SK-N-SH treated with all-trans-retinoic acid at 6 μM for 48 hours (cell line): ENCODE measurements around the gene POU2AF3.

Experiments
- ATAC-seq: fragments of 200-7000 bp; cut with Tn5 transposase; 3 replicates; pipeline ENCODE4 v1.9.1; 2020; ENCODE audit warnings: mild to moderate bottlenecking, moderate library complexity
- ARNTL ChIP-seq: fragments of 450-650 bp; formaldehyde crosslinking; IDR thresholded peaks from 2 replicates; pipeline ENCODE4 v1.5.0; 2020; ENCODE audit warnings: low read depth, mild to moderate bottlenecking, moderate library complexity, borderline replicate concordance
- BACH2 ChIP-seq: fragments of 250-450 bp; sonication (Bioruptor Pico); IDR thresholded peaks from 2 replicates; pipeline ENCODE4 v1.9.0; 2021; ENCODE audit warnings: mild to moderate bottlenecking, borderline replicate concordance
- CREB5 ChIP-seq: fragments of 250-450 bp; sonication (Bioruptor Pico); IDR thresholded peaks from 2 replicates; pipeline ENCODE4 v1.5.1; 2020; ENCODE audit warnings: low read depth, mild to moderate bottlenecking, moderate library complexity
- CSDC2 ChIP-seq: fragments of 250-450 bp; sonication (Bioruptor Pico); IDR thresholded peaks from 2 replicates; pipeline ENCODE4 v1.5.0; 2020; ENCODE audit warnings: mild to moderate bottlenecking, moderate library complexity
- CSRNP3 ChIP-seq: fragments of 250-450 bp; sonication (Bioruptor Pico); IDR thresholded peaks from 2 replicates; pipeline ENCODE4 v1.5.1; 2021; ENCODE audit warnings: mild to moderate bottlenecking, moderate library complexity
- ESRRG ChIP-seq: fragments of 250-450 bp; sonication (Bioruptor Pico); IDR thresholded peaks from 2 replicates; pipeline ENCODE4 v1.6.1; 2021; ENCODE audit warnings: mild to moderate bottlenecking
- GLIS3 ChIP-seq: fragments of 250-450 bp; sonication (Bioruptor Pico); IDR thresholded peaks from 2 replicates; pipeline ENCODE4 v1.5.0; 2020; ENCODE audit warnings: mild to moderate bottlenecking, moderate library complexity
- ISL1 ChIP-seq: fragments of 250-450 bp; sonication (Bioruptor Pico); IDR thresholded peaks from 2 replicates; pipeline ENCODE4 v2.1.2; 2022; ENCODE audit warnings: mild to moderate bottlenecking, moderate library complexity
- OSR1 ChIP-seq: fragments of 250-450 bp; sonication (Bioruptor Pico); IDR thresholded peaks from 2 replicates; pipeline ENCODE4 v1.8.0; 2022; ENCODE audit warnings: moderate library complexity, mild to moderate bottlenecking, inconsistent platforms
- PATZ1 ChIP-seq: fragments of 250-450 bp; sonication (Bioruptor Pico); IDR thresholded peaks from 2 replicates; pipeline ENCODE4 v1.8.0; 2020; ENCODE audit warnings: mild to moderate bottlenecking, moderate library complexity, borderline replicate concordance
- POU6F1 ChIP-seq: fragments of 250-450 bp; sonication (Bioruptor Pico); IDR thresholded peaks from 2 replicates; pipeline ENCODE4 v1.8.0; 2021; ENCODE audit warnings: low read depth, mild to moderate bottlenecking, moderate library complexity, borderline replicate concordance
- PPARA ChIP-seq: fragments of 250-450 bp; sonication (Bioruptor Pico); IDR thresholded peaks from 2 replicates; pipeline ENCODE4 v1.5.0; 2020; ENCODE audit warnings: mild to moderate bottlenecking, borderline replicate concordance
- RARB ChIP-seq: fragments of 250-450 bp; sonication (Bioruptor Pico); IDR thresholded peaks from 2 replicates; pipeline ENCODE4 v1.8.0; 2021; ENCODE audit warnings: mild to moderate bottlenecking, moderate library complexity
- SNAI2 ChIP-seq: fragments of 250-450 bp; sonication (Bioruptor Pico); IDR thresholded peaks from 2 replicates; pipeline ENCODE4 v1.5.0; 2020; ENCODE audit warnings: mild to moderate bottlenecking, moderate library complexity
- TCF4 ChIP-seq: fragments of 250-450 bp; sonication (Bioruptor Pico); IDR thresholded peaks from 2 replicates; pipeline ENCODE4 v1.8.0; 2021; ENCODE audit warnings: mild to moderate bottlenecking, moderate library complexity, borderline replicate concordance
- TOX ChIP-seq: fragments of 250-450 bp; sonication (Bioruptor Pico); IDR thresholded peaks from 2 replicates; pipeline ENCODE4 v1.8.0; 2021; ENCODE audit warnings: mild to moderate bottlenecking, moderate library complexity, borderline replicate concordance
- ZC3H10 ChIP-seq: fragments of 250-450 bp; sonication (Bioruptor Pico); IDR thresholded peaks from 2 replicates; pipeline ENCODE4 v1.5.1; 2021; ENCODE audit warnings: mild to moderate bottlenecking, moderate library complexity
- ZFP3 ChIP-seq: fragments of 250-450 bp; sonication (Bioruptor Pico); IDR thresholded peaks from 2 replicates; pipeline ENCODE4 v1.5.0; 2020; ENCODE audit warnings: mild to moderate bottlenecking, moderate library complexity
- ZNF565 ChIP-seq: fragments of 450-650 bp; formaldehyde crosslinking; conservative IDR thresholded peaks from 2 replicates; pipeline ENCODE4 v1.5.0; 2020; ENCODE audit warnings: low read depth, mild to moderate bottlenecking, moderate library complexity
- ZNF70 ChIP-seq: fragments of 450-650 bp; formaldehyde crosslinking; IDR thresholded peaks from 2 replicates; pipeline ENCODE4 v1.5.0; 2020; ENCODE audit warnings: mild to moderate bottlenecking, moderate library complexity
- ZNF8 ChIP-seq: fragments of 450-650 bp; formaldehyde crosslinking; IDR thresholded peaks from 2 replicates; pipeline ENCODE4 v1.5.0; 2020; ENCODE audit warnings: mild to moderate bottlenecking, moderate library complexity

Gene POU2AF3

GRCh38 chr11:111352935-111353710 is 54.8 kb downstream of the POU2AF3 start:
- no peak for ATAC-seq
- no peak for TF ChIP-seq ZNF565 (CRISPR knock-in tag)
- TF ChIP-seq CREB5 (CRISPR knock-in tag), result no peak
- no peak for TF ChIP-seq POU6F1 (CRISPR knock-in tag)
- TF ChIP-seq CSRNP3 (CRISPR knock-in tag), result no peak
- TF ChIP-seq TCF4 (CRISPR knock-in tag), result no peak
- TF ChIP-seq TOX (CRISPR knock-in tag), result no peak
- TF ChIP-seq PATZ1 (CRISPR knock-in tag), result no peak
- TF ChIP-seq SNAI2 (CRISPR knock-in tag), result no peak
- TF ChIP-seq ZFP3, result no peak
- no peak for TF ChIP-seq BACH2 (CRISPR knock-in tag)
- TF ChIP-seq ZNF70 (CRISPR knock-in tag), result no peak
- TF ChIP-seq OSR1 (CRISPR knock-in tag), result no peak
- no peak for TF ChIP-seq RARB (CRISPR knock-in tag)
- TF ChIP-seq PPARA (CRISPR knock-in tag), result no peak

GRCh38 chr11:111353776-111354600 is 55.6 kb downstream of the POU2AF3 start:
- TF ChIP-seq PATZ1 (CRISPR knock-in tag), result no peak
- TF ChIP-seq ZFP3, result no peak
- TF ChIP-seq TOX (CRISPR knock-in tag), result no peak
- no peak for TF ChIP-seq SNAI2 (CRISPR knock-in tag)
- TF ChIP-seq ZNF8 (CRISPR knock-in tag), result no peak
- no peak for TF ChIP-seq RARB (CRISPR knock-in tag)
- no peak for TF ChIP-seq ARNTL (CRISPR knock-in tag)
- TF ChIP-seq ESRRG (CRISPR knock-in tag), result no peak
- TF ChIP-seq GLIS3, result no peak
- no peak for TF ChIP-seq ZC3H10 (CRISPR knock-in tag)
- no peak for TF ChIP-seq POU6F1 (CRISPR knock-in tag)
- TF ChIP-seq OSR1 (CRISPR knock-in tag), result no peak
- TF ChIP-seq PPARA (CRISPR knock-in tag), result no peak
- no peak for TF ChIP-seq CSRNP3 (CRISPR knock-in tag)
- TF ChIP-seq TCF4 (CRISPR knock-in tag), result no peak
- TF ChIP-seq CSDC2 (CRISPR knock-in tag), result no peak
- TF ChIP-seq ZNF565 (CRISPR knock-in tag), result no peak
- no peak for TF ChIP-seq ISL1 (CRISPR knock-in tag)
- no peak for TF ChIP-seq BACH2 (CRISPR knock-in tag)
- no peak for ATAC-seq
